Left cardiac atrium (tissue), 4 donors: ENCODE measurements around the gene CFH. TPM values are rescaled to one million over a fixed set of nuclear protein-coding genes. Genes with fewer than 3 reads are reported as not detected.
"Not testable (repeated sequence)": the region's sequence is repeated elsewhere in the genome, so short reads cannot be mapped to it uniquely, and the experiment has no call there.

Experiments used
- ATAC-seq, 2 donors: fragments of 200-7000 bp; cut with Tn5 transposase; one replicate each; pipeline ENCODE4 v1.9.1; 2020; ENCODE audit warnings: mild to moderate bottlenecking in 2 of 2, moderate library complexity in 2 of 2
- DNase-seq: peaks from one replicate; pipeline ENCODE4 v3.0.0-alpha.2; 2020
- intact Hi-C, 2 donors: fragments of 100-400 bp; cut with DNase I; formaldehyde crosslinking; loops; one replicate each; pipeline versions ENCODE4 v1.14.1 to v1.15.1; 2022 to 2023
- long read RNA-seq: library from polyadenylated mRNA; unstranded; transcript quantifications from one replicate; pipeline ENCODE4 v2.0.0, GENCODE V29; 2021
- total RNA-seq, 2 donors: library from RNA; stranded (reverse); fragmentation: NEBNext Ultra II Directional; extraction: Animal tissue kit (Norgen Biotek cat#: 25700); gene quantifications; one replicate each; pipeline ENCODE4 v1.2.1, GENCODE V29; 2021
- donor health status: DM: no; HTN: yes; CAD: no.
- donor health status: DM: no; HTN: yes; CAD: no; lungs with severe emphysema.
- donor health status: DM: yes; HTN: yes; CAD: no.
- donor health status: Dilated cardiomyopathy.

Gene CFH
- 100 to 1,000 TPM; 131 to 257 TPM for total RNA-seq
- long read RNA-seq, full-length matches to known transcripts: 67 of 94 reads
- long read RNA-seq, partial matches to known transcripts: 14 of 94 reads
- long read RNA-seq, other reads (novel, unspliced or antisense): 13 of 94 reads

GRCh38 chr1:196651637-196652215 lies at the start of gene CFH:
TSS of gene CFH (plus strand) at chr1:196652043. CDS start at chr1:196652118, 75 bp downstream.
- intact Hi-C loops: no loop called here
- ATAC-seq (peak; percentile 75 to 85), DNase-seq (no peak)

GRCh38 chr1:196603651-196604050 lies 48.2 kb upstream of the CFH start:
- DNase-seq (no peak), ATAC-seq (no peak)
- intact Hi-C loops: no loop called here

- intact Hi-C loops: no loop called here
- peak in 1 of 2 donors; percentile 44 for ATAC-seq
- DNase-seq: no peak
Observed at GRCh38 chr1:196607981-196608380, 43.9 kb upstream of the CFH start.

DNA sequence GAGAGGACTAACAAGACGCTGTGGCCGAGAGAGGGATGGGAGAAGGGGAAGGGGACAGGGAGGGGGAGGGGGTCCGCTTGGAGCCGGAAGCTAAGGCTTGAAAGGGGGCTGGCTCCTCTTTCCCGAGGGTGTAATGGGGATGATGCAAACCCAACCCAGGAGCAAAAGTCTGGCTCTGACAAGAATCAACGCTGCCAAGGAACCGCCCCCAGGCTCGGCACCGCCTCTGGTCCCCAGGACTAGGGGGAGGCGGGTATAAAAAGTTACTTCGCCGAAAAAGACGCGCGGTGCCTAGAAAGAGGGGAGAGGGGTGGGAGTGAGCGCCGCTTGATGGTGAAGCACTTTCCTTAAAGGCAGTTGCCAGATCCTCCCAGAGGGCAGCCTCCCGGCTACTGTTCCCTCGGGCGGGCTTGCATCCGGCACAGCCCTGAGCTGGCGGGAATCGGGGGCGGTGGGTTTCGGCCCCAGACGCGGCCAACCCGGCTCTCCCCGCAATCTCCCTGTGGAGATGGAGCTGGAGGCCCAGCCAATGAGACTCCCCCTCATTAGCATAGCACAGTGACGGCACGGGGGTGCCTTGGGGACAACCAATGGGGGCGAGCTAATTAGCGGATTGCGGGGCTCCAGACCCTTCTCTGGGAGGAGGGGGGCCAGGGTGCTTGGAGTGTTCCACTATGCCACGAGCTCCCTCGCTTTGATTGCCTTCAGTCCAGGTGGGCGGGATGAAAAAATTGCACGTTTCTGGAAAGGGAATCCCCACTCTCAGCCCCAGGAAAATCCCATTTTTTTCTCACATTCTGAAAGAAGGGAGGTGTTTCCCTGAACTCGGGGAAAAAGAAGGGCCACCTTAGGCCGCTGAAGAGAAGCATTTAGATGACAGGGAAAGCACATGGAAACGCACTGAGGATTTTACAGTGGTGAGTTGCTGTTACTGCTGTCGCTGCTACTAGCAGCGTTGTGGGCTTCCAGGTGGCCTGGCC lies 43.2 kb upstream of the CFH start, which contains the start of gene KCNT2:
Gene KCNT2, minus strand, starts transcription at position 51 of the 980 bp plus-strand sequence. CDS start 131 bp downstream, outside the sequence.
- ATAC-seq (peak; percentile 84 to 91), DNase-seq (peak; percentile 81)
- intact Hi-C loops: no loop called here

DNA sequence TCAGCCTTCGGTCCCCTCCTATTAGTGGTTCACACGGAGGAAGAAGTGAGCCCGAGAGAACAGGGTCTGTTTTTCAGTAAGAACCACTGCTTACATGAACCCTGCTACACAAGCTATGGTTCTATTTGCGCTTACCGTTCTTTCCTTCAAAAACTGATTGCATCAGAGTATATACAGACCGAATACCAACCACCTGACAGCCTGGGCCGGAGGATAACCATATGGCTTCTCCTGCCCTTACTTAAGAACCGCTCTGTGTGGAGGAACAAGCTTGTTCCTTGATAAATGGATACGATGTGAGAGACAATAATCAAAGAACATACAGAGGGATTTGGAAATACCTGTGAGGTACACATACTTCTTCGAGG lies 42.5 kb upstream of the CFH start:
- DNase-seq (no peak), ATAC-seq (peak in 1 of 2 donors; percentile 21)
- intact Hi-C loops: no loop called here

GRCh38 chr1:196611873-196612272 lies 40.0 kb upstream of the CFH start:
- intact Hi-C loops: no loop called here
- DNase-seq (no peak), ATAC-seq (no peak)

GRCh38 chr1:196619721-196620120 lies 32.1 kb upstream of the CFH start:
- ATAC-seq: no peak

DNA sequence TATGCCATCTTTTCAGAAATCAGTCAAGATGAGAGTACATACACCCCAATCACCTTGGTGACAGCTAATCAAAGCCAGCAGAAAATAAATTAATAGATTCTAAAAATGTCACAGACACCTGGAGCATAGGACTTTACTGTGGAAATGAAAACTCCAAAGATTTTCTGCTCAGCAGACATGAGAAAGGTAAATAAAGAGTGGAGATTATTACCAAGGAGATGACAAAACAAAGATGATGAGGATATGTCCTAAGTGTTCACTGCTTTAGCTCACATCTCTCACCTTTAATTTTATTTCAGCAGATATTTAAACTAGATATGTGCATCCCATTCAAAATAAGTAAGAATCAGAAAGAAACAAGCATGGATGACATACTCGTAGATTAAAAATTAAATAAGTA lies 28.8 kb upstream of the CFH start:
- intact Hi-C loops: no loop called here
- DNase-seq (no peak), ATAC-seq (no peak)

More at GRCh38 chr1:196619721-196620120, 32.1 kb upstream of the CFH start:
- intact Hi-C loops: no loop called here
- no peak for DNase-seq

DNA sequence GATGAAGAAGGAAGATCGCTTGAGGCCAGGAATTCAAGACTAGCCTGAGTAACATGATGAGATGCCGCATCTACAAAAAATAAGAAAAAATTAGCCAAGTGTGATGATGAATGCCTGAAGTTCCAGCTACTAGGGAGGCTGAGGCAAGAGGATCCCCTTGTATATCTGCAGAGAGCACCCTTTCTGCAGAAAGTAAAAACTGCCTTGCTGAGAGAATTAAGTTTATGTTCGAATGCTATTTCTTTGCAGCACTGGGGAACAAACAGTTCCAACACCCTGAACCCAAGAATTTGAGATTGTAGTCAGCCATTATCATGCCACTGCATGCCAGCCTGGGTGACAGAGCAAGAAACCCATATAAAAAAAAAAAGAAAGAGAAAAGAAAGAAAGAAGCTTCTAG lies 23.0 kb upstream of the CFH start:
- DNase-seq (no peak), ATAC-seq (no peak)
- intact Hi-C loops: no loop called here

GRCh38 chr1:196637606-196638005 lies 14.2 kb upstream of the CFH start:
- no peak for ATAC-seq
- intact Hi-C loops: no loop called here
- no peak for DNase-seq

- ATAC-seq: no peak
- no peak for DNase-seq
- intact Hi-C loops: no loop called here
Observed at GRCh38 chr1:196638466-196638865, 13.4 kb upstream of the CFH start.

DNA sequence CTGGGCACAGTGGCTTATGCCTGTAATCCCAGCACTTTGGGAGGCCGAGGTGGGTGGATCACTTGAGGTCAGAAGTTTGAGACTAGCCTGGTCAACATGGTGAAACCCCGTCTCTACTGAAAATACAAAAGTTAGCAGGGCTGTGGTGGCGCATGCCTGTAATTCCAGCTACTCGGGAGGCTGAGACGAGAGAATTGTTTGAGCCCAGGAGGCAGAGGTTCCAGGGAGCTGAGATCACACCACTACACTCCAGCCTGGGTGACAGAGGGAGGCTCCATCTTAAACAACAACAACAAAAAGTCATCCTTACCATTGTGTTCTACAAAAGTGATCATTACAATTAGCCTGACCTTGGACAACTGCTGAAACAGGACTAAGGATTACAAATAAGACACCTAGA lies 12.6 kb upstream of the CFH start:
- ATAC-seq, DNase-seq, intact Hi-C loops: not testable (repeated sequence)

DNA sequence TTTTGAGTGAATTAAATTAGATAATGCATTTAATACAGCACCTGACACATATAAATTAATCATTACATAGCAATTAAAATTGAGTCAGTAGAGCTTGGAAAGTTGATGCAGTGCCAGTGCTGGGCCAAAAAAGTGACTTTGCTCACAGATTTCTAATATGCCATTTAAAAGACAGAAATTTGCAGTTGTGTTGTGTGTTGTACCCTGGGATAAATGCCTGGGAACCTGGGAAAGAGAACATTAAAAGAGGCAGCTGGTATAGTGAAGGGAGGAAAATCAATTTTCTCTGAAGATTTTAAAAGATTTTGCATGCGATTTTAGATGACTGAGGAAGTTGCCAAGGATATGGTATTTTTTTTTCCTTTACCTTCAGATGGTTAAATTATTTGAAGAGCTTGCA lies 10.9 kb upstream of the CFH start:
- ATAC-seq: no peak
- no peak for DNase-seq
- intact Hi-C loops: no loop called here

DNA sequence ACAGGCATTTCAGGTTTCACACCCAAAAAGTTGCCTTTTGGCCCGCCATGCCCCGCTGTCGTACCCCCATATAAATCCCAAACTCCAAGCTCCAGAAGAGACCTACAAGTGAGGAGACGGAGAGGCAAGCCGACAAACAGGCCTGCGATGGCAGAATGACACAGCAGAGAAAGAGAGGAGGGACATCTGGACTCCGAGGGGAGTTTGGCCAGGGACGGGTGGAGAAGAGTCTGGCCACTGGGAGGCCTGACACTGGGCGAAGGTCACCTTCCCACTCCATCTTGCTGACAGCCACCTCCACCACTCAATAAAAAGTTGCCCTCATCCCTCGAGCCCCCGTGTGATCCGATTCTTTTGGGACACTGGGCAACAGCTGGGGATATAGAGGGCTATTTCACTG lies 1.9 kb upstream of the CFH start:
- intact Hi-C loops: no loop called here
- ATAC-seq: no peak

GRCh38 chr1:196650403-196650802 lies 1.4 kb upstream of the CFH start:
- ATAC-seq (no peak), DNase-seq (no peak)
- intact Hi-C loops: no loop called here

More for the DNA sequence above, 1.9 kb upstream of the CFH start:
- no peak for DNase-seq

DNA sequence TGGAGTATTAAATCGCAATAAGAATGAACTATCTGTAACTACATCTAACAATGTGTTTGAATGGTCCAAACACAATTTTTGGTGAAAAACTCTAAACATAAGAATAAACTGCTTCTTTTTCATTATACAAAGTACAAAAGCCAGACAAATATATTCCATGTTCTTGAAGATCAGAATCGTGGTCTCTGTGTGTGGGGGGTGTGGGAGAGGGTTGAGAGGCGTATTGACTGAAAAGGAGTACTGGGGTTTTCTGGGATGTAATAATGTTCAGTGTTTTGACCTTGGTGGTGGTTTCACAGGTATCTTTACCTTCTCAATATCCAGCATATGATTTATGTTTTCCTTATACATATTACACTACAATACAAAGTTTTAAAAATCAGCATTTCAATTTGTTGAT lies 764 bp upstream of the CFH start:
- no peak for ATAC-seq
- intact Hi-C loops: no loop called here
- no peak for DNase-seq

GRCh38 chr1:196654271-196654670 lies 2.4 kb downstream of the CFH start:
- DNase-seq (no peak), ATAC-seq (no peak)
- intact Hi-C loops: no loop called here

DNA sequence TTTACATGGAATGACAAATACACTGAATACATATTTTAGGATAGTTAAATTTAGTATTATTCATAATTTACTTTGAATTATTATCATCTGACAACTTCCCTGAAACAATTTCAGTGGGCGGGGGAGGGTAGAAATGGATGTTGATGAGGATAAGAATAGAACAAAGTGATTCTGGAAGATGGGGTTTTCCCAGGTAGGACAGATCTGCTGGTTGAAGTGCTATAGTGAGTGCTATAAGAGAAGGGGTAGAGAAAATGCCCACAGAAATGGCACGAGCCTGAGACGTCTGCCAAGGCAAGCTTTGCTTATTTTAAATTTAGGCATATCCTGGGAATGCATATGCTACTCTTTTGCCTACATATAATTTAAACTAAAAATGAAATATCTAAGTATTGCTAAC lies 3.2 kb downstream of the CFH start:
- peak in 1 of 2 donors; percentile 38 for ATAC-seq
- intact Hi-C loops: no loop called here
- no peak for DNase-seq

DNA sequence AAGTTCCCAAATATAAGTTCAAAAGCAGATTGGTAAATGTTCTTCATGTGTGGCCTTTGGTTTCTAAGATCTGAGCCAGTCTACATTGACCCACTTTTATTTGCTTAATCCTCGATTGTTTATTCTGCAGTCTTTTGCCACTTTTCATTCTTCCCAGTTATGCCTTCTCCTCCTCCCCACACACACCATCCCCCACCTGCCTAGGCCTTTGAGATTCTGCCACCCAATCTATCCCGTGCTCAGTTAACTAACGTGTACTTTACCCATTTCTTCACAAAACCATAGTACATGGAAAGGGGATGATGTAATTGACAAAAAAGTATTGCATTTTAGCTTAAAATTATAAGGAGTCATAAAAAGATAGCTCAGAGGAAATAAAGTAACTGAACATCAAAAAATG lies 3.7 kb downstream of the CFH start:
- DNase-seq: no peak
- ATAC-seq: peak in 1 of 2 donors; percentile 21
- intact Hi-C loops: no loop called here

GRCh38 chr1:196659471-196659870 lies 7.6 kb downstream of the CFH start:
- peak in 1 of 2 donors; percentile 24 for ATAC-seq
- DNase-seq: no peak
- intact Hi-C loops: no loop called here
